ENCODE data around the gene TMEM269.

The TMEM269 gene

DNA sequence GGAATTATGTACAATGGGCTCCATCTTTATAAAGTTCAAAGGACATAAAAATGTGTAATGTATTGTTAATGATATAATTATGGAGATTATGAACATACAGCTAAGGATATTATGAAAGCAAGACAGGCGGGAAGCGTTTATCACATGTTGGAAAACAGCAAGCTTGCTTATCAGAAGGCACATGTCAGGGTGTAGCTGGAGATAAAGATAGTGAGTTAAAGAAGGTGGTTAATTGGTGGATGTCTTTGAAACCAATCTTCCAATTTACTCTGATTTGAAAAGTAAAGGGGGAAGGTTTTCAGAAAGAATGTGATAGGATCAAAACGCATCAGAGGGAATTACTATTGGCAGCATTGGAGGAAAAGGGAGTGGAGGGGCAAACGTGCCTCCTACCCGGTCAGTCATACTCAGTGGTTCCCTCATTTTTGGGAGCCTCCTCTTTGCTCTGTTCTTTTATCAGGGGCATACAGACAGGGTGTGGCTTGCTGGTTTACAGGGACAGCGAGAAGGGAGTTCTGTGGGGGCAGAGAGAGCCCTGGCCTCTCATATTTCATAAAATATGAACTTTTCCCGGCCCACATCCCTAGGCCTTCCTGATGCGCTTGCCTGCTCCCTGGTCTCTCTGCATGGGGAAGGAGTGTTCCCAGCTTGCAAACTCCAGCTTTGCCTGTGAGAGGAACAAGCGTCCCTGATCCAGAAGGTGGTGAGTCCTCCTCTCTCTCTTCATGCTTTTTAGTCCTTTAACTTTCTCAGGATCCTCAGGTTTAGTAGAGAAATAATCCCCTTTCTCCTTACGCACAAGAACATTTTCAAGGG is 40.5 kb downstream of the TMEM269 start:
- no peak for DNase-seq

DNA sequence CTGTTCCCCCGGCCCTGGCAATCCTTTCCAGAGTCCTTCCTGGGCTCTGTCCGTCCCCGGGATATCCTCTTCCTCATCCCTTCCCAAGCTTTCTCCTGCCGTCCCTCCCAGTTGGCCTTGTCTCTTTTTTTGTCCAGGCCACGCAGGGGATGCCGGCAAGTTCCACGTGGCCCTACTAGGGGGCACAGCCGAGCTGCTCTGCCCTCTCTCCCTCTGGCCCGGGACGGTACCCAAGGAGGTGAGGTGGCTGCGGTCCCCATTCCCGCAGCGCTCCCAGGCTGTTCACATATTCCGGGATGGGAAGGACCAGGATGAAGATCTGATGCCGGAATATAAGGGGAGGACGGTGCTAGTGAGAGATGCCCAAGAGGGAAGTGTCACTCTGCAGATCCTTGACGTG is 45.8 kb downstream of the TMEM269 start:
- no peak for DNase-seq

DNA sequence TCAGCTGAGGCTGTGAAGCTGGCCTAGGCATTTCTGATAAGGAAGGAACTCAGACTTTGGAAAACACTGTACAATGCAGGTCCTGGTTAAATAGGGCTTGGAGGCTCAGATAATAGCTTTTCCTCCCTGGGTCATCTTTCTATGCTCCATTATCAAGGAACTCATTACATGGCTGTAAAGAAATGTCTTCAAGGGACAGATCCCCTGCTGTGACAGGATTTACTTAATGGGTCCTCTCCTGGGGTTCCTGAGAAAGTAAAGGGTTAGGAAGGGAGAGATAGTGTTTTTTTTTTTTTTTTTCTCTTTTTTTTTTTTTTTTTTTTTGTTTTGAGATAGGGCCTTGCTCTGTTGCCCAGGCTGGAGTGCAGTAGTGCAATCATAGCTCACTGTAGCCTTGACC is 46.5 kb downstream of the TMEM269 start:
- DNase-seq = no peak

DNA sequence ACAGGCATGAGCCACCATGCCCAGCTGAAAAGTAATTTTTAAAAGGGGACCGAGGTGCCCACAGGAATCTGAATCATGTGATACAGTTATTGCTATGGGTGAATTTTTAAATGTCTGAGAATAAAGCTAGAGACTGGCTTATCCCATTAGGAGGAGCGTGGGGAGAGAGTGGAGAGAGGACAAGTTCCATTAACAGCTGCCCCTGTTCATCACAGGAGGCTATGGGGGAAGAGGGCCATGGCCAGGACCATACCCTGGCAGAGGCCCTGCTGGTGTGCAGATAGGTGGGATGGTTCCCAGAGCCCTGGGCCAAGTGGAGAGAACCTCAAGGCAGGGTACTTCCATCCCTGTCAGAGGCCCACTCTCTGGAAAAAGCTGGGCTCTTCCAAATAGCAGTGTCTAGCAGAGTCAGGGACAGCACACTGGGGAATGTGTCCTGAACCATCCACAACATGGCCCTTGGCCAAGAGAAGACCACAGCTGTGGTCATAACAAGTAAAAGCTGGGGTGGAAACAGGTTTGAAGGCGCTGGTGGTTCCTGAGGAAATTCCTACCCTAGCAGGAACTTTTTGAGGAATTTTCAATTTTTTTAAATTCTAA is 48.0 kb downstream of the TMEM269 start:
- no peak for DNase-seq

DNA sequence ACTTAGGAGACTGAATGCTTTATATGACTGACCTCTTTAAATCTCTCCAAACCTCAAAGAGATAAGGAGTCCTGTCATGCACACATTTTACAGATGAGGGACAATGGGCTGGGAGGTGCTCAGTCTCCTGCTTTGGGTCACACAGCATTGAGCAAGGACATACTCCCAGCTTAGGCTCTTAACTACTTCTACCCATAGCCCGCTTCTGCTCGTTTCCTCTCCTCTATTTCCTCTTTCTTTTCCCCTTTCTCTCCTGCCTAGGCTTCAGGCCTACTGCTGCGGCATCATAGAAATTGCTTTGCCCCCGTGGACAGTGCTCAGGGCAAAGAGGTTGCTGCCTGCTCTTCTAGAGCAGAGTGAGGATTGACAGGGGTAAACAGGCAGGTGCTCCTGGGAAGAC is 49.2 kb downstream of the TMEM269 start:
- DNase-seq = no peak

DNA sequence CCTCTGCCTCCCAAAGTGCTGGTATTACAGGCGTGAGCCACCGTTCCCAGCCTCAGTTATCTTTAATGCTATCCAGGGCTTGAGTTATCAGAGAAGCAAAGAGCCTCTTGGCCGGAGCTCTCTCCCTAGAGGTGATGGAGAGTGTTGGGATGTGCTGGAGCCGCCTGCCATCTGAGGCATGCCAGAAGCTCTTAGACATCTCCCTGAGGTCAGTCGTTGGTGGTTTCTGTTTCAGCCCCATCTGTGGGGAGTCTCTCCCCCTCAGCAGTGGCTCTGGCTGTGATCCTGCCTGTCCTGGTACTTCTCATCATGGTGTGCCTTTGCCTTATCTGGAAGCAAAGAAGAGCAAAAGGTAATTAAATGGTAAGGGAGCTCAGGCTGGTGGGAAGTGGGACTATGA is 50.0 kb downstream of the TMEM269 start:
- no peak for DNase-seq

DNA sequence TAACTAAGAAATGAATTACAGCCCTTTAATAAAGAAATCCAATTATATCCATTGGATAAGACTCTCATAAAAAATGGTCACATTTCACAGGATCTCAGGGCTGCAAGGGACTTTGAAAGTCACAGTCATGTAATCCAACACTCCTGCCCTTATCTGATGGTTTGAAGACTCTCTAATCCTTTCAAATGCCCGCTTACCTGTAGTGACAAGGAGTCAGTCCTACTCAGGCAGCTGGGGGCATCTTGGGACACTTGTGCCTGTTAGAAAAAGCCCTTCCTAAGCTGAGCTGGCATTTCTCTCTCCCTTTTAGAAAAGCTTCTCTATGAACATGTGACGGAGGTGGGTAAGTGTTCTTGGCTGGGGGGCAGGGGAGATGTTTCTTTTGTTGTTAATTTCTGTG is 50.6 kb downstream of the TMEM269 start:
- DNase-seq = no peak

DNA sequence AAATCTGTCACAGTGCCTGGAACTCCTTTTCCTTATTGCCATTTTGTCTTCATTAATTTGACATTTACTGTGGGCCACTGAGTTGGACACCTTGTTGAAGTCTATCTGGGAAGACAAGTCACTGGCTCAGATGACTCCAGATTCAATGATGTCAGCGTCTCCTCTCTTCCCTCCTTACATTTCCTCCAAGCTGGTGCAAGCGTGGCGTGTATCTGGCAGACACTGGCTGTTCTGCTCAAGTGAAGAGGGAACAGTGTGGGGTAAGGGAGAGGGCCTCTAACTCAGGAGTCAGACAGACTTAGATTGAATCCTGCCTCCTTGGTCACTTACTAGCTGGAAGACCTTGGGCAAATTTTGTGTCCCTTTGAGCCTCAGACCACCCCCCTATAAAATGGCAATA is 52.9 kb downstream of the TMEM269 start:
- no peak for DNase-seq

DNA sequence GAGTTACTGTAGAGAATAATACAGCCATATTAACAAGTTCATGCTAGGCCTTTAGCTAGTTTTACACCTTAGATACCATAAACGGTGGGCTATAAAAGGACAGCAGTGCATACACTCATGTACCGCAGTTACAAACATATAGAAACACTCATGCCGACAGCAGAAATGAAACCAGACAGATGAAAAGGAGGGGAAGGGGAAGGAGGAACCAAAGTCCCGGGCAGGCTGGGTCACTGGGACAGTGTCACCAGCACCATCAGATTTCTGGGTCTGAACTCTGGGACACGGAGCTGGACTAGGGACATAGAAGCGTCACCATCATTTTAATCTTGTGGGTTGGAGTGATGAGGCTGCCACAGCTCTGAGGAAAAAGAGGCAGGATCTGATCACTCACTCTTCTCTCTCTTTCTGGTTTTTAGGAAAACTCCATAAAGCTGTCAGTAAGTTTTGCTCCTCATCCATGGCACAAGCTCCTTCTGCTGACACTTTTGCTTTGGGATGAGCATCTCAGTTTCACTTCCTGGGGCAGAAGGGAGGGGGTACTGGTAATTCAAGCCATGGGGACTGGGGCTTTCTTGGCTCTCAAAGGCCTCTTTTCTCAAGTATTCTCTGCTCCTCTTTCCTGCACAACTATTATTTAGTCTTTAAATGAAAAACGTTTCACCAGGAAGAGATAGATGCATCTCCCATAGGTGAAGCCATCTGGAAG is 53.8 kb downstream of the TMEM269 start:
- no peak for DNase-seq

DNA sequence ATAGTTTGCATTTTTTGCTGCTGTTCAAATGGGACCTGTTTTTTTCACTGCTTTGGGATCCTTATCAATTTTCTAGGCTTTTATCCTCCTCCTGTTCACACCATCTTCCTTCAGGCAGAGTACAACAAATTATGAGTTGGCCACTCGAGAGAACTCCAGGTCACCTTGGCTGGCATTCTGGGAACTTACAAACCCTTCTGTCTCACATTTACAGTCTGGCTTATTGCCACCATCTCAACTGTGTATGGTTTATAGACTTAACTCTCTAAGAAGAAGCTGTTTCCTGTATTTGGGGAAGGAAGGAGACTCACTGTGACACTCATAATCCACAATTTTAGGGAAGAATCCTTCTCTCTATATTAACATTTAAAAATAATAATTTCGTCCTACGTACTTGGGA is 56.2 kb downstream of the TMEM269 start:
- DNase-seq = no peak

DNA sequence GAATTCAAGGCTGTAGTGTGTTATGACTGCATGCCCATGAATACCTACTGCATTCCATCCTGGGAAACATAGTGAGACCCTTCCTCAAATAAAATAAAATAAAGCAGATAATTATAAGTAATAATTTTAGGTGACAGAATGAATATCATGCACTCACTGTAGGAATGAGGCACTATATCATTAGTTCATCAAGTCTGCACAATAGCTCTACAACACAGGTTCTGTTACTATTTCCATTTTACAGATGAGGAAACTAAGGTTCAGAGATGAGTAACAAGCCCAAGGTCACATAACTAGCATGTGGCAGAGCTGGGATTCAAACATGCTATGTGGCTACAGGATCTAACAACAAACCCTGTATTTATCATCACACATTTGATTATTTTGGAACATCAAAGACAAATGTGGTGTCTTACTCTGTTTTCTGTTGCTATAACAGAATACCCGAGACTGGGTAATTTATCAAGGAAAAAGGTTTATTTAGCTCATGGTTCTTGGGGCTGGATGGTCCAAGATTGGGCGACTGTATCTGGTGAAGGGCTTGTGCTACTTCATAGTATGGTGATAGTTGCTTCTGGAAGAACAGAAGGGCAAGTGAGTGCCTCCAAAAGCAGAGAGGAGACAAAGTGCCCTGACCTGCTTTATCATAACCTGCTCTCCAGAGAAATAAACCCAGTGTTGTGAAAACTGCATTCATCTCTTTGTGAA is 56.8 kb downstream of the TMEM269 start:
- no peak for DNase-seq

DNA sequence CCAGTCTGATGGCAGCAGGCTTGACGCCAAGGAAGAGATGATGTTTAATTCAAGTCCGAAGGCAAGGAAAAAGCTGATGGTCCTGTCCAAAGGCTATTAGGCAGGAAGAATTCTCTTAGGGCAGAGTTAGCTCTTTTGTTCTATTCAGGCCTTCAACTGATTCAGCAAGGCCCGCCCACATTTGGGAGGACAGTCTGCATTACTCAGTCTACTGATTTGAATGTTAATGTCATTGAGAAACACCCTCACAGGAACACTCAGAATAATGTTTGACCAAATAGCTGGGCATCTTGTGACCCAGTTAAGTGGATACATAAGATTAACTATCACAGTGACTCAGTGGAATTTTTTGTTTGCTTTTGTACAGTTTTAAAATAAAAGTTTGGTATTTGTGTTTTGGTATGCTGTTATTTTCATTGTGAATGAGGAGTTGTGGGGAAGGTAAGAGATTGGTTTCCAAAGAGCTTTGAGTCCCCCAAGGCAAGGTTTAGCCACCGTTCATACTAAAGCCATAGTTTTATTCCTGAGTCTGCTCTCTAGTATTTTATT is 59.9 kb downstream of the TMEM269 start:
- DNase-seq = no peak

DNA sequence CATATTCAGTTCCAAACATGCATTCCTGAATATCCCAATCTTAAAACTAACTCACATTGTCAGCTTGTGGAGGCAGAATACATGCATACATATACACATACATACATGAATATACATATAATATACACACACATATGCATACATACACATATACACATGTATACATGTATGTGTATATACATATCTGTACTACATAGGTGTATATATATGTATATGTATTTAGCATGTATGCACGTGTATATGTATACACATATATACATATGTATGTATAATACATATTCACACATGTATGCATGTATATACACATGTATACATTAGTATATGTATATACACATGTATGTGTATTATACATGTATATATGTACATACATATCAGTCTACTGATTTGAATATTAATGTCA is 60.4 kb downstream of the TMEM269 start:
- DNase-seq = no peak

DNA sequence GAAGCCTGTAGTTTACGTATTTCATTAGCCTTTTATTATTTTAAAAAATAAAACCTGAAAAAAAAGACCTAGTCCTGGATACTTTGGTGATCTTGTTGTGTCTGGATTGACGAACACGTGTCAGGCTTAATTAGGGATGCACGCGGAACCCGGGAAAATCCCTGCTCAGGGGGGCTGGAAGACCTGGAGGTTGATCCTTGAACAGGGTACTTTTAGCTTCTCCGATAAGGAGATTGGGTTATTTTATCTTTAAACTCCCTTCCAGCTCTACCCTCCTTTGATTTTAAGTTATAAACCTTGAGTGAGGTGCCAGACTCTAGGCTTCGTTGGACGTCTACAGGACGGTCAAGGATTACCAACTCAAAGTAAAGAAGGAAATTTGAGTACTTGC is 61.1 kb downstream of the TMEM269 start:
- DNase-seq = no peak

DNA sequence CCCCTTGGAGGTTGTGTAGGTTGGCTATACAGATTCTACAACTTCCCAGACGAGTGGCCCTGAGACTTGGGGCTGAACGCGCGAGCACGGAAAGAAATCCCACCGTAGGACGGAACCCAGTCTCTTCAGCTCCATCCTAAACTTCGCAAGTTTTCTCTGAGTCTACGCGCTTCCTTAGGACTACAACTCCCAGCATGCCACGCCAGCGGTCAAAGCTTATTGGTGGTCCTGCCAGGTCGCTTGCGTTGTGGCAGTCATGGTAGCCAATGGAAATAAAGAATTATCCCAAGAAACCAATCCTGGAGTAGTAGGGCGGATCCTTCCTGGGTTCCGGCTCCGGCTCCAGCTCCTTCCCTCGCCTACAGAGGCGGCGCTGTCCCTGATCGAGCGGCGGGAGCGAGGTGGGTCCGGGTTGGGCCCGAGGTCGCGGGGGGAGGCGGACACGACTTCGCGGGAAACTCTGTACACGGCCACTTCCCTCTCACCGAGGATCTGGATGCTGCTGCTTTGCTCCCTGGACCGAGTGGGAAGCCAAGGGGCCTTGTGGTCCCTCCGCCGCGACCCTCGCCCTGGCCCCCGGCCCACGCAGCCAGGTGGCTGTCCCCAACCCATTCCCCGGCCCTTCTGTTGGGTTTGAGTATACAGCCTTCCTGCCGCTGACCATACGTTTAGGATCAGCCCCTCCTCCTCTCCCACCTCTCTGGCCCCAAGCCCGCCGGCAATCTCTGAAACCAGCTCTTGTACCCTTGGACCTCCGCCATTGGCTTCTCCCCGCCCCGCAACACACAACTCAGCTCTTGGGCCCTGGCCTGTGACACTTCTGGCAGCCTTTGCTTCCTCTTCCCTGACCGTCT is 61.7 kb downstream of the TMEM269 start, which contains the start of gene ZNF691:
Gene ZNF691 (plus strand): TSS at position 357 of the 854 bp plus-strand sequence. CDS start 3,046 bp downstream, outside the sequence.
- peak; percentile 86 for DNase-seq

DNA sequence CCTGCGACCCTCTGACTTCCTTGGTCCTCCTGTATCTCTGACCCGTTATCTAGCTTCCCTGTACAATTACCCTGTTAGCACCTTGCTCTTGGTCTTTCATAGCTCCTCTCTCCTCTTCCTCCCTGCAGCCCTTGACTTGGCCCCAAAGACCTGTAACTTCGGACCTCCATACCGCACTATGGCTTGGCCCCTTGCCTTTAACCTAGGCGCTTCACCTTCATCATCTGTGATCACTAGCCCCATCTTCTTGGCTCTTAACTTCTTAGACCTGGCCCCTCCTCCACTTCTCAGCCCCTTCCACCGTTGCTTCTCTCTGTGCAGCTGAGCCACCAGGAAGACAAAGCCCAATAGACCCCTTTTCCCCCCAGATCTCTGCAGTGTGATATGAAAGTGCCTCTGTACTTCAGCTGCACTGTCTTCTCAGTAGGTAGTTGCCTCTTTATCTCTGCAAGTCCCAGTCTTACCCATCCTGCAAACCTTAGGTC is 62.4 kb downstream of the TMEM269 start:
- DNase-seq = no peak

DNA sequence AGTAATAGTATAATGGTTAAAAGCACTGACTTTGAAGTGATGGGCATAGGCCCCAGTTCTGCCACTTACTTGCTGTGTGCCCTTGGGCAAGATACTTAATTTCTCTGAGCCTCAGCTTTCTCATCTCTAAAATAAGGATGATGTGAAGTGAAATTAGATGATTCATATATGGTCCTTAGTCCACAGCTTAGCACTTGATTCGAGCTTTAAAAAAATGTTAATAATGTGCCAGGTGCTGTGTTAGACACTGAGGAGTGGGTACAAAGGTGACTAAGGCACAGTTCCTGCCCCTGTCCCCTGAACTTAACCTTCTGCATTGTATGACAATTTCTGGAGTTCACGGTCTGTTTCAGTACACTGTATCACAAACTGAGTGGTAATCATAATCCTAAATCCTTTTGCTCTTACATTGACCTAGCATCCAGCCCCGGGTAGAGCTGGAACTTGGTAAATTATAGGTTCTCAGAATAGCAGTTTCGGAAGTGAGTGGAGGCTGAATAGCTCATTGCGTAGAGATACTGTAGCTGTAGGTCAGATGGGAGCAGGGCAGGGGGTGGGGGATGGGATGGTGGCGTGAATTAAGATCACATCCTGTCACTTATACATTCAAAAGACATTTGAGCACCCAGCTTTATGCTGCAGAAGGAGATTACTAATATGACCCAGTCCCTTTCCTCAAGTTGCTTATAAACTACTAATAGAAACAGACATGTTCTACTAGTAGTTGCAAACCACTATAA is 63.1 kb downstream of the TMEM269 start:
- no peak for DNase-seq

DNA sequence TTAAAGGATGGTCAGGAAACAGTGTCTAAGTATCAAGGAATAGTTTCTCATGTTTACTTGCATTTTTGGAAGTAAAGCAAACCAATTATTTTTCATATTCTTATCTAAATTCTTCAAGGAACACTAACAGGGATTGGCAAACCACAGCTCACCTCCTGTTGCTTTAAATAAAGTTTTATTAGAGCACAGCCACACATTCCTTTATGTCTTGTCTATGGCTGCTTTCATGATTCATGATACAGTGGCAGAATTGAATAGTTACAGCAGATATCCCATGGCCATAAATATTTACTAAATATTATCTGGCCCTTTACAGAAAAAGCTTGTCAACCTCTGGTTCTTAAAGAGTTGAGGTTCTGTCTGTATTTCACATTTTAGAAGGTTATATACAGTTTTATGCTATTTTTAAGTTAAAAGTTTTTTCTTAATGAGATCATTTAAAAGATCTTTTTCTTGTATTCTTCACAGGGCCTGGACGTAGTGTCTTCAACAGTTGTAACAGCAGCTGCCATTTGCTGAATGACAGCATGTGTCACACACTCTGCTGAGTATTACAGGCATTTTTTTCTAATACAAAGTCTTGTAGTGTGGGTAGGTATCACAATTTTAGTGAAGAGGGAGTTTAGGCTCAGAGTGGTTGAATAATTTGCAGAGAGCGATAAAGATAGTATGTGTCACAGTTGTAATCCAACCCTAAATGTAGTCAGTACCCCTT is 64.2 kb downstream of the TMEM269 start:
- DNase-seq = no peak

DNA sequence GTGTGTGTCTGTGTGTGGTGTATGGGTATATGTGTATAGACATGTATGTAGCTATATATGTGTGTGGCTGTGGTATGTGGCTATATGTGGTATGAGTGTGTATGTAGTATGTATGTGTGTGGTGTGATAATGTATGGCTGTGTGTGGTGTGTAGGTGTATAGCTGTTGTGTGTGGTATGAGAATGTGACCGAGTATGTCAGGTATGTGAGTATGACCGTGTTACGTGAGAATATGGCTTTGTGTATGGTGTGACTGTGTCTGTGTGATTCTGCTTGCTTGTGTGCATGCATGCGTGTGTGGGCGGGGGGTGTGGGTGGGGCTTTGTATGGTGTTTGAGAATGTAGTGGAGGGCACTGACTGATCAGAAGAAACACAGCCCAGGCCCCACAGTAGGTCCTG is 65.2 kb downstream of the TMEM269 start:
- peak in 1 of 2 experiments; percentile 8 for DNase-seq
